GM23338 (cell line): ENCODE data around the gene SEC61A1. TPM values are rescaled to one million over a fixed set of nuclear protein-coding genes. Genes with fewer than 3 reads are reported as not detected.

Experiments
- ATAC-seq: fragments of 200-7000 bp; cut with Tn5 transposase; 3 replicates; pipeline ENCODE4 v1.9.1; 2020
- DNase-seq: peaks from one replicate; pipeline ENCODE4 v3.0.0-alpha.2; 2015; ENCODE audit warnings: low spot score
- H2AFZ ChIP-seq: fragments of 200-600 bp; sonication (generic); 2 replicates; pipeline ENCODE4 v1.8.0; 2016; ENCODE audit warnings: antibody characterized with exemption, mild to moderate bottlenecking, moderate library complexity
- H3F3A ChIP-seq: fragments of 200-600 bp; sonication (generic); replicated peaks from 2 replicates; pipeline ENCODE4 v1.8.0; 2017; ENCODE audit warnings: antibody characterized with exemption, mixed run types, low read depth
- H3K27ac ChIP-seq: fragments of 200-600 bp; sonication (generic); 2 replicates; pipeline ENCODE4 v1.6.1; 2016; ENCODE audit warnings: low read depth
- H3K27me3 ChIP-seq: fragments of 200-600 bp; sonication (generic); 2 replicates; pipeline ENCODE4 v1.8.0; 2016; ENCODE audit warnings: mild to moderate bottlenecking, mixed run types, moderate library complexity; ENCODE audit not compliant: insufficient read depth
- H3K36me3 ChIP-seq: fragments of 200-600 bp; sonication (generic); 2 replicates; pipeline ENCODE4 v1.8.0; 2016; ENCODE audit warnings: mild to moderate bottlenecking; ENCODE audit not compliant: insufficient read depth
- H3K4me1 ChIP-seq: fragments of 200-600 bp; sonication (generic); 2 replicates; pipeline ENCODE4 v1.8.0; 2016; ENCODE audit warnings: mild to moderate bottlenecking, moderate library complexity; ENCODE audit not compliant: insufficient read depth
- H3K4me2 ChIP-seq: fragments of 200-600 bp; sonication (generic); 2 replicates; pipeline ENCODE4 v1.7.1; 2017; ENCODE audit warnings: mixed run types
- H3K4me3 ChIP-seq: fragments of 200-600 bp; sonication (generic); 2 replicates; pipeline ENCODE4 v1.6.1; 2016; ENCODE audit warnings: mixed run types
- H3K79me2 ChIP-seq: fragments of 200-600 bp; sonication (generic); replicated peaks from 2 replicates; pipeline ENCODE4 v1.8.0; 2017; ENCODE audit warnings: mild to moderate bottlenecking; ENCODE audit not compliant: insufficient read depth
- H3K9me2 ChIP-seq: fragments of 200-600 bp; sonication (generic); 2 replicates; pipeline ENCODE4 v1.8.0; 2017; ENCODE audit not compliant: insufficient read depth
- H4K20me1 ChIP-seq: fragments of 200-600 bp; sonication (generic); replicated peaks from 2 replicates; pipeline ENCODE4 v1.8.0; 2017; ENCODE audit warnings: mild to moderate bottlenecking; ENCODE audit not compliant: insufficient read depth
- H3K27ac Mint-ChIP-seq: 2 replicates; pipeline ENCODE4 v1.8.0; 2020; ENCODE audit warnings: inconsistent platforms, mild to moderate bottlenecking, moderate library complexity, mixed read lengths
- H3K27me3 Mint-ChIP-seq: 3 replicates; pipeline ENCODE4 v1.8.0; 2022; ENCODE audit warnings: low read depth, mild to moderate bottlenecking, moderate library complexity, mixed read lengths, inconsistent platforms; ENCODE audit not compliant: insufficient read depth, poor library complexity
- H3K36me3 Mint-ChIP-seq: 3 replicates; pipeline ENCODE4 v1.8.0; 2021; ENCODE audit warnings: low read depth, mild to moderate bottlenecking, inconsistent platforms, moderate library complexity, mixed read lengths
- H3K4me1 Mint-ChIP-seq: 3 replicates; pipeline ENCODE4 v1.8.0; 2020; ENCODE audit warnings: mild to moderate bottlenecking, inconsistent platforms, mixed read lengths
- H3K4me3 Mint-ChIP-seq: 3 replicates; pipeline ENCODE4 v1.8.0; 2021; ENCODE audit warnings: moderate library complexity, mild to moderate bottlenecking, inconsistent platforms, mixed read lengths
- H3K9me3 Mint-ChIP-seq: 3 replicates; pipeline ENCODE4 v1.8.0; 2020; ENCODE audit warnings: moderate library complexity, mild to moderate bottlenecking, inconsistent platforms, mixed read lengths
- CREB1 ChIP-seq: fragments of 250-450 bp; sonication (Bioruptor Pico); IDR thresholded peaks from 2 replicates; pipeline ENCODE4 v1.5.0; 2020; ENCODE audit warnings: low read depth, mild to moderate bottlenecking, moderate library complexity
- CTCF ChIP-seq, 2 experiments: fragments of 200-600 bp in 1 of 2; sonication (generic) in 1 of 2; conservative IDR thresholded peaks; 2 replicates each; pipeline versions ENCODE4 v1.5.1 to v1.6.1; 2016 to 2017; ENCODE audit warnings: antibody characterized with exemption in 2 of 2, low read depth in 2 of 2, mild to moderate bottlenecking in 2 of 2, moderate library complexity in 1 of 2
- EZH2 ChIP-seq: fragments of 200-600 bp; sonication (generic); IDR thresholded peaks from one replicate; pipeline ENCODE4 v1.8.0; 2017; ENCODE audit warnings: antibody characterized with exemption, mild to moderate bottlenecking, low read depth; ENCODE audit not compliant: unreplicated experiment
- EZH2phosphoT487 ChIP-seq: fragments of 200-600 bp; sonication (generic); IDR thresholded peaks from one replicate; pipeline ENCODE4 v1.8.1; 2018; ENCODE audit warnings: antibody characterized with exemption; ENCODE audit not compliant: unreplicated experiment
- JUNB ChIP-seq: IDR thresholded peaks from one replicate; pipeline ENCODE4 v1.6.1; 2016; ENCODE audit warnings: antibody characterized with exemption; ENCODE audit not compliant: unreplicated experiment
- NANOG ChIP-seq: IDR thresholded peaks from 2 replicates; pipeline ENCODE4 v1.6.1; 2016; ENCODE audit warnings: antibody characterized with exemption, borderline replicate concordance
- POLR2AphosphoS5 ChIP-seq: IDR thresholded peaks from 2 replicates; pipeline ENCODE4 v1.6.1; 2016; ENCODE audit warnings: antibody characterized with exemption, low read depth
- STAT1 ChIP-seq: IDR thresholded peaks from one replicate; pipeline ENCODE4 v1.6.1; 2016; ENCODE audit warnings: antibody characterized with exemption; ENCODE audit not compliant: unreplicated experiment
- ZNF114 ChIP-seq: fragments of 250-450 bp; sonication (Bioruptor Pico); IDR thresholded peaks from 2 replicates; pipeline ENCODE4 v1.5.0; 2020; ENCODE audit warnings: mild to moderate bottlenecking, moderate library complexity
- ZNF331 ChIP-seq: fragments of 250-450 bp; sonication (Bioruptor Pico); IDR thresholded peaks from 2 replicates; pipeline ENCODE4 v1.5.0; 2020; ENCODE audit warnings: low read depth, mild to moderate bottlenecking, moderate library complexity
- polyA plus RNA-seq: library from polyadenylated mRNA; unstranded; fragments of >200 nt; fragmentation: Nextera tagmentation; extraction: Ambion mirVana; gene quantifications from 2 replicates; pipeline ENCODE4 v1.2.1, GENCODE V29; 2016
- total RNA-seq: library from RNA; depleted of rRNA; stranded (reverse); fragments of >200 nt; shearing (Covaris generic); gene quantifications from 2 replicates; pipeline ENCODE4 v1.2.3, GENCODE V29; 2014
- TF ChIP-seq, protein P1 (sequence below): fragments of 250-450 bp; sonication (Bioruptor Pico); IDR thresholded peaks from 2 replicates; pipeline ENCODE4 v1.5.0; 2020; ENCODE audit warnings: mild to moderate bottlenecking, moderate library complexity
- TF ChIP-seq, protein P2 (sequence below): IDR thresholded peaks from one replicate; pipeline ENCODE4 v1.6.1; 2018; ENCODE audit warnings: antibody characterized with exemption; ENCODE audit not compliant: unreplicated experiment
- TF ChIP-seq, protein P3 (sequence below): IDR thresholded peaks from 2 replicates; pipeline ENCODE4 v1.6.1; 2016; ENCODE audit warnings: antibody characterized with exemption

SEC61A1 gene
- total and polyA plus RNA-seq, 2 experiments from 2014 or later = 44.8 to 184 TPM

GRCh38 chr3:128084675-128085021 lies 32.4 kb downstream of the SEC61A1 start:
- Mint-ChIP-seq H3K4me1 (no peaks in the 10 kb centered on the region), H3K27ac (no peak overlapping the region)
- no peak for ATAC-seq

More at GRCh38 chr3:128084675-128085021, 32.4 kb downstream of the SEC61A1 start:
- TF ChIP-seq CTCF (conservative IDR thresholded peaks at IDR 0.05; ENCODE audit: low read depth in 2 of 2) (no peak), NANOG (no peak), POLR2AphosphoS5 (no peak), STAT1 (no peak), EZH2 (no peak), ZNF331 (CRISPR knock-in tag) (no peak), EZH2phosphoT487 (no peak), JUNB (no peak), CREB1 (CRISPR knock-in tag) (no peak), ZNF114 (CRISPR knock-in tag) (no peak)
- TF ChIP-seq, protein P1, sequence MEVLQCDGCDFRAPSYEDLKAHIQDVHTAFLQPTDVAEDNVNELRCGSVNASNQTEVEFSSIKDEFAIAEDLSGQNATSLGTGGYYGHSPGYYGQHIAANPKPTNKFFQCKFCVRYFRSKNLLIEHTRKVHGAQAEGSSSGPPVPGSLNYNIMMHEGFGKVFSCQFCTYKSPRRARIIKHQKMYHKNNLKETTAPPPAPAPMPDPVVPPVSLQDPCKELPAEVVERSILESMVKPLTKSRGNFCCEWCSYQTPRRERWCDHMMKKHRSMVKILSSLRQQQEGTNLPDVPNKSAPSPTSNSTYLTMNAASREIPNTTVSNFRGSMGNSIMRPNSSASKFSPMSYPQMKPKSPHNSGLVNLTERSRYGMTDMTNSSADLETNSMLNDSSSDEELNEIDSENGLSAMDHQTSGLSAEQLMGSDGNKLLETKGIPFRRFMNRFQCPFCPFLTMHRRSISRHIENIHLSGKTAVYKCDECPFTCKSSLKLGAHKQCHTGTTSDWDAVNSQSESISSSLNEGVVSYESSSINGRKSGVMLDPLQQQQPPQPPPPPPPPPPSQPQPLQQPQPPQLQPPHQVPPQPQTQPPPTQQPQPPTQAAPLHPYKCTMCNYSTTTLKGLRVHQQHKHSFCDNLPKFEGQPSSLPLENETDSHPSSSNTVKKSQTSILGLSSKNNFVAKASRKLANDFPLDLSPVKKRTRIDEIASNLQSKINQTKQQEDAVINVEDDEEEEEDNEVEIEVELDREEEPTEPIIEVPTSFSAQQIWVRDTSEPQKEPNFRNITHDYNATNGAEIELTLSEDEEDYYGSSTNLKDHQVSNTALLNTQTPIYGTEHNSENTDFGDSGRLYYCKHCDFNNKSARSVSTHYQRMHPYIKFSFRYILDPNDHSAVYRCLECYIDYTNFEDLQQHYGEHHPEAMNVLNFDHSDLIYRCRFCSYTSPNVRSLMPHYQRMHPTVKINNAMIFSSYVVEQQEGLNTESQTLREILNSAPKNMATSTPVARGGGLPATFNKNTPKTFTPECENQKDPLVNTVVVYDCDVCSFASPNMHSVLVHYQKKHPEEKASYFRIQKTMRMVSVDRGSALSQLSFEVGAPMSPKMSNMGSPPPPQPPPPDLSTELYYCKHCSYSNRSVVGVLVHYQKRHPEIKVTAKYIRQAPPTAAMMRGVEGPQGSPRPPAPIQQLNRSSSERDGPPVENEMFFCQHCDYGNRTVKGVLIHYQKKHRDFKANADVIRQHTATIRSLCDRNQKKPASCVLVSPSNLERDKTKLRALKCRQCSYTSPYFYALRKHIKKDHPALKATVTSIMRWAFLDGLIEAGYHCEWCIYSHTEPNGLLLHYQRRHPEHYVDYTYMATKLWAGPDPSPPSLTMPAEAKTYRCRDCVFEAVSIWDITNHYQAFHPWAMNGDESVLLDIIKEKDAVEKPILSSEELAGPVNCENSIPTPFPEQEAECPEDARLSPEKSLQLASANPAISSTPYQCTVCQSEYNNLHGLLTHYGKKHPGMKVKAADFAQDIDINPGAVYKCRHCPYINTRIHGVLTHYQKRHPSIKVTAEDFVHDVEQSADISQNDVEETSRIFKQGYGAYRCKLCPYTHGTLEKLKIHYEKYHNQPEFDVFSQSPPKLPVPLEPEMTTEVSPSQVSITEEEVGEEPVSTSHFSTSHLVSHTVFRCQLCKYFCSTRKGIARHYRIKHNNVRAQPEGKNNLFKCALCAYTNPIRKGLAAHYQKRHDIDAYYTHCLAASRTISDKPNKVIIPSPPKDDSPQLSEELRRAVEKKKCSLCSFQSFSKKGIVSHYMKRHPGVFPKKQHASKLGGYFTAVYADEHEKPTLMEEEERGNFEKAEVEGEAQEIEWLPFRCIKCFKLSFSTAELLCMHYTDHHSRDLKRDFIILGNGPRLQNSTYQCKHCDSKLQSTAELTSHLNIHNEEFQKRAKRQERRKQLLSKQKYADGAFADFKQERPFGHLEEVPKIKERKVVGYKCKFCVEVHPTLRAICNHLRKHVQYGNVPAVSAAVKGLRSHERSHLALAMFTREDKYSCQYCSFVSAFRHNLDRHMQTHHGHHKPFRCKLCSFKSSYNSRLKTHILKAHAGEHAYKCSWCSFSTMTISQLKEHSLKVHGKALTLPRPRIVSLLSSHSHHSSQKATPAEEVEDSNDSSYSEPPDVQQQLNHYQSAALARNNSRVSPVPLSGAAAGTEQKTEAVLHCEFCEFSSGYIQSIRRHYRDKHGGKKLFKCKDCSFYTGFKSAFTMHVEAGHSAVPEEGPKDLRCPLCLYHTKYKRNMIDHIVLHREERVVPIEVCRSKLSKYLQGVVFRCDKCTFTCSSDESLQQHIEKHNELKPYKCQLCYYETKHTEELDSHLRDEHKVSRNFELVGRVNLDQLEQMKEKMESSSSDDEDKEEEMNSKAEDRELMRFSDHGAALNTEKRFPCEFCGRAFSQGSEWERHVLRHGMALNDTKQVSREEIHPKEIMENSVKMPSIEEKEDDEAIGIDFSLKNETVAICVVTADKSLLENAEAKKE (CRISPR knock-in tag) = no peak
- TF ChIP-seq, protein P2, sequence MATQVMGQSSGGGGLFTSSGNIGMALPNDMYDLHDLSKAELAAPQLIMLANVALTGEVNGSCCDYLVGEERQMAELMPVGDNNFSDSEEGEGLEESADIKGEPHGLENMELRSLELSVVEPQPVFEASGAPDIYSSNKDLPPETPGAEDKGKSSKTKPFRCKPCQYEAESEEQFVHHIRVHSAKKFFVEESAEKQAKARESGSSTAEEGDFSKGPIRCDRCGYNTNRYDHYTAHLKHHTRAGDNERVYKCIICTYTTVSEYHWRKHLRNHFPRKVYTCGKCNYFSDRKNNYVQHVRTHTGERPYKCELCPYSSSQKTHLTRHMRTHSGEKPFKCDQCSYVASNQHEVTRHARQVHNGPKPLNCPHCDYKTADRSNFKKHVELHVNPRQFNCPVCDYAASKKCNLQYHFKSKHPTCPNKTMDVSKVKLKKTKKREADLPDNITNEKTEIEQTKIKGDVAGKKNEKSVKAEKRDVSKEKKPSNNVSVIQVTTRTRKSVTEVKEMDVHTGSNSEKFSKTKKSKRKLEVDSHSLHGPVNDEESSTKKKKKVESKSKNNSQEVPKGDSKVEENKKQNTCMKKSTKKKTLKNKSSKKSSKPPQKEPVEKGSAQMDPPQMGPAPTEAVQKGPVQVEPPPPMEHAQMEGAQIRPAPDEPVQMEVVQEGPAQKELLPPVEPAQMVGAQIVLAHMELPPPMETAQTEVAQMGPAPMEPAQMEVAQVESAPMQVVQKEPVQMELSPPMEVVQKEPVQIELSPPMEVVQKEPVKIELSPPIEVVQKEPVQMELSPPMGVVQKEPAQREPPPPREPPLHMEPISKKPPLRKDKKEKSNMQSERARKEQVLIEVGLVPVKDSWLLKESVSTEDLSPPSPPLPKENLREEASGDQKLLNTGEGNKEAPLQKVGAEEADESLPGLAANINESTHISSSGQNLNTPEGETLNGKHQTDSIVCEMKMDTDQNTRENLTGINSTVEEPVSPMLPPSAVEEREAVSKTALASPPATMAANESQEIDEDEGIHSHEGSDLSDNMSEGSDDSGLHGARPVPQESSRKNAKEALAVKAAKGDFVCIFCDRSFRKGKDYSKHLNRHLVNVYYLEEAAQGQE = no peak
- TF ChIP-seq, protein P3, sequence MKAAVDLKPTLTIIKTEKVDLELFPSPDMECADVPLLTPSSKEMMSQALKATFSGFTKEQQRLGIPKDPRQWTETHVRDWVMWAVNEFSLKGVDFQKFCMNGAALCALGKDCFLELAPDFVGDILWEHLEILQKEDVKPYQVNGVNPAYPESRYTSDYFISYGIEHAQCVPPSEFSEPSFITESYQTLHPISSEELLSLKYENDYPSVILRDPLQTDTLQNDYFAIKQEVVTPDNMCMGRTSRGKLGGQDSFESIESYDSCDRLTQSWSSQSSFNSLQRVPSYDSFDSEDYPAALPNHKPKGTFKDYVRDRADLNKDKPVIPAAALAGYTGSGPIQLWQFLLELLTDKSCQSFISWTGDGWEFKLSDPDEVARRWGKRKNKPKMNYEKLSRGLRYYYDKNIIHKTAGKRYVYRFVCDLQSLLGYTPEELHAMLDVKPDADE = no peak
- no peaks in the 10 kb centered on the region for H3K4me1 ChIP-seq
- H3K4me3 ChIP-seq = no peak overlapping the region
- DNase-seq = no peak
- Mint-ChIP-seq H3K4me3 (no peak overlapping the region), H3K9me3 (no peaks in the 10 kb centered on the region), H3K36me3 (peaks cover 75% of the 10 kb centered on the region), H3K27me3 (no peaks in the 10 kb centered on the region)
- peaks cover 25% of the 10 kb centered on the region for H4K20me1 ChIP-seq
- no peak overlapping the region for H2AFZ ChIP-seq
- no peak overlapping the region for H3K27ac ChIP-seq
- no peaks in the 10 kb centered on the region for H3K9me2 ChIP-seq
- no peak overlapping the region for H3K4me2 ChIP-seq
- no peaks in the 10 kb centered on the region for H3K27me3 ChIP-seq
- no peaks in the 10 kb centered on the region for H3F3A ChIP-seq
- H3K36me3 ChIP-seq = peaks cover 14% of the 10 kb centered on the region; the same call in 1 of the 2 replicates
- H3K79me2 ChIP-seq = peaks cover 12% of the 10 kb centered on the region
